Cardiac fibroblast (primary cell): ENCODE results near the gene INHBB.

Source experiments
- DNase-seq, 2 donors: peaks; one replicate each; pipeline versions ENCODE4 v3.0.0 to v3.0.0-alpha.2; 2010; ENCODE audit warnings: low read depth in 2 of 2
- H3K4me3 ChIP-seq, 2 donors: replicated peaks in 1 of 2; 1 replicate in 1 of 2; 2 replicates in 1 of 2; pipeline ENCODE4 v1.5.1; 2011; ENCODE audit warnings: low read depth in 2 of 2, low read length in 2 of 2, mild to moderate bottlenecking in 2 of 2, moderate library complexity in 1 of 2
- CTCF ChIP-seq: IDR thresholded peaks from one replicate; pipeline ENCODE4 v1.5.1; 2011; ENCODE audit warnings: low read depth, mild to moderate bottlenecking, low read length, inconsistent platforms

The INHBB gene

GRCh38 chr2:120355780-120356266, 9.9 kb downstream of the INHBB start:
- DNase-seq = no peak
- no peak for TF ChIP-seq CTCF
- H3K4me3 ChIP-seq = no peak overlapping the region

GRCh38 chr2:120357768-120358167, 11.8 kb downstream of the INHBB start:
- TF ChIP-seq CTCF = no peak
- H3K4me3 ChIP-seq = no peak overlapping the region
- no peak for DNase-seq

- no peak overlapping the region for H3K4me3 ChIP-seq
- no peak for DNase-seq
- no peak for TF ChIP-seq CTCF
These were observed 13.0 kb downstream of the INHBB start for GRCh38 chr2:120358734-120359465.

- H3K4me3 ChIP-seq = no peak overlapping the region
- no peak for TF ChIP-seq CTCF
- DNase-seq = peak; percentile 12 to 49
These were observed 14.4 kb downstream of the INHBB start for GRCh38 chr2:120360307-120360855.

- no peak for TF ChIP-seq CTCF
- no peak for DNase-seq
These were observed 17.0 kb downstream of the INHBB start for GRCh38 chr2:120362926-120363325.

GRCh38 chr2:120365236-120365793, 19.4 kb downstream of the INHBB start:
- no peak for DNase-seq
- TF ChIP-seq CTCF = no peak
- no peak overlapping the region for H3K4me3 ChIP-seq

More at GRCh38 chr2:120362926-120363325, 17.0 kb downstream of the INHBB start:
- H3K4me3 ChIP-seq = no peak overlapping the region
